GM18517 (cell line): ENCODE results near the gene MEGF6.
"Not testable (repeated sequence)": the region's sequence is repeated elsewhere in the genome, so short reads cannot be mapped to it uniquely, and the experiment has no call there.

Experiments
- ATAC-seq: cut with Tn5 transposase; IDR thresholded peaks from one replicate; pipeline ENCODE4 v1.9.1; 2021; ENCODE audit warnings: mild to moderate bottlenecking, moderate library complexity; ENCODE audit not compliant: unreplicated experiment

Gene MEGF6

DNA sequence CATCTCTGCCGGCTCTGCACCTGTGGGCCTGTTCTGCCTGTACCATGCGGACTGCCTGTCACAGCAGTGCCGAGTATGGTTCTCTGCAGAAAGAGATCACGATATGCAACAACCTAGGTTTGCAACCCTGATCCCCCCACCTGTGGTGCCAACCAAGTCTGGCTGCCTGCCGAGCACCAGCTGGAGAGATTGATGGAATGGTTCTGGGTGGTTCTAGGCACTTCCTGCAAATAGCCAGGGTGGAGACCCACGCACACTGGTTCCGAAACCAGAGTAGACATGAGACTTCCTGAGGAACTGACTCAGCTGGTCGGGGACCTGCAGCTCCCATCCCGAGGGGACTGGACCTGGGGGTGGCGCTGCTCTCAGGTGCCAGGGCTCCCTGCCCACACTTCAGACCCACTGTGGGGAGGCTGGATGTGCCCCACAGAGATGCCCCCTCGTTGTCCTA is 18.9 kb upstream of the MEGF6 start:
- ATAC-seq = no peak

DNA sequence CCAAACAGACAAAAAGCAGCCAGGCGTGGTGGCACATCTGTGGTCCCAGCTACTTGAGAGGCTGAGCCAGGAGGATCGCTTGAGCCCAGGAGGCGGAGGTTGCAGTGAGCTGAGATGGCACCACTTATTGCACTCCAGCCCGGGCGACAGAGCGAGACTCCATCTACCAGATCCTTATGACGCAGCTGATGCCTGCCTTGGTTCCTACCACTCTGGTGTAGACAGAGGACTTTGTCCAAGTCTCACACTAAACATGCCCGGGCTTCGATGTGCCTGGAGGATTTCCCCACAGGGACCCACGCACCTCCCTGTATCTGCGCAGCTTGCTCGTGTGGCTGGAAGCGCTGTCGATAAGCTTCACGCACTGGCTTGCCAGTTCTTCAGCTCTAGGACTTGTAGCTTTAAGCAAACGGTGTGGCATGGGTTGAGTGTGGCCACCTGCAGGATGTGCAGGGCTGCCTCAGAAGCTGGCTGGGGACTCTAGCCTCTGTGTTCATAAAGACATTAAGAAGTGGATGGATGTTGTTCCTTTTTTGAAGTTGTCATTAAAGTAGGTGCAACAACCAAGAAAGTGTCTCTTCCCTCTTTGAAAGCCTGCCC is 18.4 kb upstream of the MEGF6 start:
- ATAC-seq = no peak

DNA sequence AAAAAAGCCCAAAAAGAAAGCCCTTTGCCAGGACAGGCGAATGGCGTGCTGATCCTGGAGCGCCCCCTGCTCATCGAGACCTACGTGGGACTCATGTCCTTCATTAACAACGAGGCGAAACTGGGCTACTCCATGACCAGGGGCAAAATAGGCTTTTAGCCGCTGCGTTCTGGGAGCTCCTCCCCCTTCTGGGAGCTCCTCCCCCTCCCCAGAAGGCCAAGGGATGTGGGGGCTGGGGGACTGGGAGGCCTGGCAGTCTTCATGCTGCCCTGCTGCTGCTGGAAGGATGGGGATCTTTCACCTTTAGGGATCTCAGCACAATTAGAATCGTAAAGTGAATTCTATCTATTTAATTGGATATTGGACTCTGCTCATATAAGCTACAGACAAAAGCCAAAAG is 17.1 kb upstream of the MEGF6 start:
- ATAC-seq = no peak

DNA sequence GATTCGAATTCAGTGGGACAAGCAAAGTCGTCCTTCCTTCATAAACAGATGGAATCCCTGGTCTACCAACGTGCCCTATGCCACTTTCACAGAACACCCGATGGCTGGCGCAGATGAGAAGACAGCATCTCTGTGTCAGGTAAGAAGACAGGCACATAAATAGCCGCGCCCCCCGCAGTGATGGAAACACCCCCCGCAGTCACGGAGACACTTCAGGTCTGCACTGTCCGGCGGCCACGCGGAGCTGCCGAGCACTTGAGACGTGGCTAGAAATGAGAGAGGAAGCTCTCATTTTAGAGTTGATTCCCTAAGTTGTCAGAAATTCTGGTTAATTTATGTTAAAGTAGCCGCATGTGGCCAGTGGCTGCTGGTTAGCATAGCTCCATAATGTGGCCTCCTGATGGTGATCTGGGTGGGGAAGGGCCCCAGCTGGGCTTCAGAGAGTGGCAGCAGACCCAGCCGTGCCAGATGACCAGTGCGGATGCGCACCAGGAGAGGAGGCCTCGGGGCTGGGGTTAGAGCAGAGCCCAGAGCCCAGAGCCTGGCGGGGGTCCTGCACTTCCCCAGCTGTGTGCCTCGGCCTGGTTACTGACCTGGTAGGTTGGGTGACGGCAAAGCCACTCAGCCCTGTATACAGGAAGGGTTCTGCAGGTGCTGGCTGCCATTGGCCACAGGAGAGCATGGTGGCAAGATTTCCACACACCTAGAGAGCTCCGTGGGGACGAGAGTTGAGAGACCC is 16.4 kb upstream of the MEGF6 start:
- ATAC-seq = no peak

DNA sequence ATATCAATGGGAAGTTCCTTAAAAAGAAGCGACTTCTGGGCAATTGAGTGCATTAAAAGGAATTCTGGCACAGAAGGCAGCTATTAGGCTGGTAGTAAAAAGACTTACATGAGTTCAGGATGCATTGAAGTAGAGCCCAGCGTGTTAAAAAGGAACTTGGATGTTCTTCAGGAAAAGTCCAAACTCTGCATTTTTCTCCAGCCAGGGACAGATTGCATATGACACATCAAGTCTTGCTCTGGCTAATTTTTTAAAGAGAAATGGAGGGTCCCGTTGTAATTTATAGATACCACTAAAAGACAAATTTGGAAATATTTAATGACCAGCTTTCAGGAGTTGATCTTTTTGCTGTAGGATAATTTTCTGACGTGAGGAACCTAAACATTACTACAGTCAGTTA is 14.7 kb upstream of the MEGF6 start:
- ATAC-seq = no peak

DNA sequence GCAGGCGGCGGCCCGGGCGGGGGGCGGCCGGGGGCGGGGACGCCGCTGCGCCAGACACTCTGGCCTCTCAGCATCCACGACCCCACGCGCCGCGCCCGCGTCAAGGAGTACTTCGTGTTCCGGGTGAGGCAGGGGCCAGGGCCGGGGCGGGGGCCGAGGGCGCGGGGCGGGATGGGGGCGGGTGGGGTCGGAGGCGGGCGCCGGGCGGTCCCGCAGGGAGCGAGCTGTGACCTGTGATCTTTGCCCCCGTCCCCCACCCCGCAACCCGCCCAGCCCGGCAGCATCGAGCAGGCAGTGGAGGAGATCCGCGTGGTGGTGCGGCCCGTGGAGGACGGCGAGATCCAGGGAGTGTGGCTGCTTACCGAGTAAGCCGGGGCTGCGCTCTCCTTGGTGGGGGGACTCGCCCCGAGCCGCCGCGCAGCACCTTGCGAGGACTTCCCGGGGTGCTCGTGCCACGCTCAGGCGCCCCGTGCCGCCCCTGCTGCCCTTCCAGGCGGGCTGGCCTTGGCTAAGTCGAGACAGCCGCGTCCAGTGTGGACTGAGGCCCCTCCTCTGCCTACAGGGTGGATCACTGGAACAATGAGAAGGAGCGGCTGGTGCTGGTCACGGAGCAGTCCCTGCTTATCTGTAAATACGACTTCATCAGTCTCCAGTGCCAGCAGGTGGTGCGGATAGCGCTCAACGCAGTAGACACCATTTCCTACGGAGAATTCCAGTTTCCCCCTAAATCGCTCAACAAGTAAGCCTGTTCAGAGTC is 14.0 kb upstream of the MEGF6 start:
- peak; percentile 14 for ATAC-seq

DNA sequence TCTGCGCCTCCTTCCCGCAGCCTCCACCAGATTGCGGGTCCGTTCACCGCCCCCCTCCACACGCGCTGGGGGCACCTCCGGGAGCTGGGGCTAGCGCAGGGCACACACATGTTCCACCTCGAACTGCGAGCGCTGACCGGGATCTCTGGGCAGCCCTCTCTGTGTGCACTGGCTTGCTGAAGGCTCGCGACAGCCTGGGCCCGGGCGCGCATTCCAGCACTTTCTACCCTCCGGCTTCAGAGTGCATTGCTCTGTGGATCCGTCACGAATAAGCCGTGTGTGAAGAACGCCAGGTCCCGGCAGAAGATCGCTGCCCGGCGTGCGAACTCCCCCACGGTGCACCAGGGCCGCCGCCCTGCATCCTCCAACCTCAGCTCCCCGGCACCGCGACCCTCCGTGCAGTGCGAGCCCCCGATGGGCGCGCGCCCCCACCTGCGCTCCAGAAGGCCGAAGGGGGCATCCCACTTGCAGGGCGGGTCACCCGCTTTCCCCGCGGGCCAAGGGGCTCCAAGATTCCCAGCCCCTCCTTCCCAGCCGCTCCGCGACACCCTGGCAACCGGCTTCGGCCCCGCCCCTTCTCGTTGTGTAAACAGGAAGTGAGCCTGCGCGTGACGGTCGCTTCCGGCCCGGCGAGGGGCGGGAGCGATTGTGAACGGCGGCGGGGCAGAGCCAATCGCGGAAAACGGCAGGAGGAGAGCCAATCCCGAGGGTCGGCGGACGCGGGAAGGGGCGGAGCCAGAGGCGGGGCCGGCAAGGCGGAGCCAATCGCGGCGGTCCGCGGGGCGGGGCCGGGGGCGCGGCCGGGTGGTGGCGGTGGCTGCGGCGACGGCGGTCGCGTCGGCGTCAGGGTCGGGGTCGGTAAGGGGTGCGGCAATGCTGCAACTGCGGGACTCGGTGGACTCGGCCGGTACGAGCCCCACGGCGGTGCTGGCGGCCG is 13.2 kb upstream of the MEGF6 start, which contains the start of gene TPRG1L:
TSS of gene TPRG1L (plus strand) at position 816 of the 937 bp plus-strand sequence. CDS start at position 874, 58 bp downstream.
- ATAC-seq = peak; percentile 89

DNA sequence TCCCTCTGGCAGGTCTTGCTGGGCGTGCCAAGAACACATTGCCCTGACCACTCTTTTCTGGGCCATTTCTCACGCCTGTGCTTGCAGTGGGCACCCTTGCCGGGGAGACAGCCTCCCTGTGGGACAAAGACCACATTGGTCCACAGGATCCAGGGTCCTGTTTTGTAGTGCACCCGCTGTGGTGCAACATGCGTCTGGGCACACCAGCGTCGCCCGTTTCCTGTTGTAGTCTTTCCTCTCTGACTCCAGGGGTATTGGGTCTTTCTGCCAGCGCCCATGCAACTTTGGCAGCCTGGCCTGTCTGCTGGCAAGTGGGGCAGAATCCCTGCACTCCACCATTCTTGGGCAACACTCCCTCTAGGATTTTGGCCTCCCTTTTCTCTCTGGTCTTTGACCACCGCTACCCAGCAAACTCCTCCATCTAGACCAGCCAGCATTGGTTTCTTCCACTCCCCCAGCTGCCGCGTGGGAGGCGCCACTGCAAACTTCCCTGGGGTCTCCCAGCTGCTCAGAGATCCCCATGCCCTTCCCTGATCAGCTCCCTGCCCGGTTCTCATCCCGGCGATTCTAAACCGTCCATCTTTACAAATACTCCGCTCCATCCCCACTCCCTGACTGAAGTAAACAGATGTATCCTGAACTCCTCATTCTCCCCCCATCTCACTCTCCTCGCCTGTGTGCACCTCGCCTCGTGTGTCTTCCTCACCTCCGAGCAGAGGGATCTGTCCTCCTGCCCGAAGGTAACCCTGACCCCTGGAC is 12.3 kb upstream of the MEGF6 start:
- no peak for ATAC-seq

DNA sequence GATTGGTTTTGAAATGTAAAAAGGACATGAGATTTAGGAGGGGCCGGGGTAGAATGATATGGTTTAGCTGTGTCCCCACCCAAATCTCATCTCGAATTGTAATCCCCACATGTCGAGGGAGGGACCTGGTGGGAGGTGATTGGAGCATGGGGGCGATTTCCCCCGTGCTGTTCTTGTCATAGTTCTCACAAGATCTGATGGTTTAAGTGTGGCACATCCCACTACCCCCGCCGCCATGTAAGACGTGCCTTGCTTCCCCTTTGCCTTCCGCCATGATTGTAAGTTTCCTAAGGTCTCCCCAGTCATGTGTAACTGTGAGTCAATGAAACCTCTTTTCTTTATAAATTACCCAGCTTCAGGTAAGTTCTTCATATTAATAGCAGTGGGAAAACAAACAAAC is 10.8 kb upstream of the MEGF6 start:
- ATAC-seq = not testable (repeated sequence)

DNA sequence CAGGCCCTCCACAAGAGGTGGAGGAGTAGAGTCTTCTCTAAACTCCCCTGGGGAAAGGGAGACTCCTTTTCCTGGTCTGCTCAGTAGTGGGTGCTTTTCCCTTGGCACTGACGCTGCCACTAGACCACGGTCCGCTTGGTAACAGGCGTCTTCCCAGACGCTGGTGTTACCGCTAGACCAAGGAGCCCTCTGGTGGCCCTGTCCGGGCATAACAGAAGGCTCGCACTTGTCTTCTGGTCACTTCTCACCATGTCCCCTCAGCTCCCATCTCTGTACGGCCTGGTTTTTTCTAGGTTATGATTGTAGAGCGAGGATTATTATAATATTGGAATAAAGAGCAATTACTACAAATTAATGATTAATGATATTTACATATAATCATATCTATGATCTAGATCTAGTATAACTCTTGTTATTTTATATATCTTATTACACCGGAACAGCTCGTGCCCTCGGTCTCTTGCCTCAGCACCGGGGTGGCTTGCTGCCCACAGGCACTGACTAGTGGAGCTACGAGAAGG is 9.9 kb upstream of the MEGF6 start:
- ATAC-seq = not testable (repeated sequence)

DNA sequence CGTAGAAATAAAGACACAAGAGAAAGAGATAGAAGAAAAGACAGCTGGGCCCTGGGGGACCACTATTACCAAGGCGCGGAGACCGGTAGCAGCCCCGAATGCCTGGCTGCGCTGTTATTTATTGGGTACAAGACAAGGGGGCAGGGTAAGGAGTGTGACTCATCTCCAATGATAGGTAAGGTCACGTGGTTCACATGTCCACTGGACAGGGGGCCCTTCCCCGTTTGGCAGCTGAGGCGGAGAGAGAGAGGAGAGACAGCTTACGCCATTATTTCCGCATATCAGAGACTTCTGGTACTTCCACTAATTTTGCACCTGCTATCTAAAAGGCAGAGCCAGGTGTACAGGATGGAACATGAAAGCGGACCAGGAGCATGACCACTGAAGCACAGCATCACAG is 9.4 kb upstream of the MEGF6 start:
- ATAC-seq = no peak

DNA sequence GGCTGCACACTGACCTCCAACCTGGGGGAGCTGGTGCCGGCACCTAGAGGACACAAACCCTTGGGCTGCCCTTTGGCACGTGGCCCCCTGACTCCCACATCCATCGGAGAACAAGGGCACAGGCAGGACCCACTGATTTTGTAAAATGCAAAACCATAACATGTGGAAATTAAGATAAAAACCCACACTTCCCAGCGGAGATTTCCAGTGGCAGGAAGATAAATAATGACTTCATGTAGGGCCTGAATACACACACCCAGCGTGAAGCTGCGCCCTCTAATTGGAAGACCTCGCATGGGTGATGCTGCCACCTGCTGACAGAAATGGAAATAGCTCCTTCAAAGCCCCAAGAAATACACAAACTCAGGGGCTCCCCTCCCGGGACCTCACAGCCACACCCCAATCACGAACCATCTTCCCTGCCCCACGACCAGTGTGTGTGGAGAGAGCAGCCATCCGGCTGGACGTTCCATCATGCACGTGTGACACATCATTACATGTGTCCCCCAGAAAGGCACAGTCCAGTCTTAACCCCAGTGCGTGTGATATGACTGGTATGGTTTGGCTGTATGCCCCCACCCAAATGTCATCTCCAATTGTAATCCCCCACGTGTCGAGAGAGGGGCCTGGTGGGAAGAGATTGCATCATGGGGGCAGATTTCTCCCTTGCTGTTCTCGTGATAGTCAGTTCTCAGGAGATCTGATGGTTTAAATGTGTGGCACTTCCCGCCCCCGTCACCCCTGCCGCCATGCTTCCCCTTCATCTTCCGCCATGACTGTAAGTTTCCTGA is 7.8 kb upstream of the MEGF6 start:
- ATAC-seq = no peak

DNA sequence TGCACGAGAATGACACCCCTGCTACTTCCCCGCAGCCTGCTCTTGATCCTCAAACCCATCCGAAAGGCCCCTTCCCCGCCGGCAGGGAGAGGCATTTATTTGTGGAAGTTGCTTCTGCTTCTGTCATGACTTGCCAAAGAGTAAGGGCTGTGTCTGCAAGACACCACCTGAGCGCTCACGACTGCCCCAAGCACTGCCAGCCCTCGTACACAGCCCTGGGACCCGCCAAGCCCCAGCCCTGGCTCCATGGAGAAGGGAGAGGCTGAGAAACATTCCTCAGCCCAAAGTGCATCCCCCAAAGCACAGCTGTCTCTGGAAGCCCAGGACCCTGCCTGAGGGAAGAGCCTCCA is 7.2 kb upstream of the MEGF6 start:
- ATAC-seq = no peak

DNA sequence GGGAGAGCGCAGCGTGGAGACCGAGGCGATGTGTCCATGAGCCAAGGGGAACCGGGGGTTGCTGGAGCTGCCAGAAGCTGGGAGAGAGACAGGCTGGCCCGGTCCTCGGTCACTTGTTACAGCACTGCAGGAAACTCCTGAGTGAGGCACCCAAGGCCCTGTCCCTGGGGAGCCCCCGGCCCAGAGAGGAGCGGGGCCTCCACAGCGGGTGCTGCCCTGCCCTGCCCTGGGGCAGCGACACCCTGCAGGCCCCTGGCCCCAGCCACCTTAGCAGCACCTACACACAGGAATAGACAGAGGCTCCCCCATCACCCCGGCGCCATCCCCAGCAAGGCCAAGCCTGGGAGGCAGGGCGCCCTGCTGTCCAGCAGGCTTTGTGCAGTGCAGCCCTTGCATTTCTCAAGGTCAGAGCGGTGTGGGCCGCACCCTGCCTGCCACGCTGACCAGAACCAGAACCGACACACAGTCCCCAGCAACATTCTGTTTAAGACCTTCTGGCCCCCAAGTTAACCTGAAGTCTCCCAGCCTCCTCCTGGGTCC is 6.6 kb upstream of the MEGF6 start:
- ATAC-seq = no peak

DNA sequence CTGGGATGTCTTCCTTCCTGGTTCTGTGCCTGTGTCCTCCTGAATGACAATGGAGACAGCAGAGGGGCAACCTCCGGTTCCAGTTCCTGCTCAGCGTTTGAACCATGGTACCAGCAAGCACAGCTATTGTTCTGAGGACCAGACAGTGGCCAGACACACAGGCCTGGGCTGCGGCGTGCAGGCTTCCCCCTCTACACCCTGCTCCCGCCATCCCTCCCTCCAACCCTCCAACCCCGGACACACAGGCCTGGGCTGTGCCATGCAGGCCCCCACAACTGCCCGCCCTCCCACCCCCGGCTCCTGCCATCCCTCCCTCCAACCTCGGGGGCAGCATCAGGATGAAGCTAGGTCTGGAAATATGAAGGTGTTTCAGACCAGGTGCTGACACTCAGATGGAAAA is 5.6 kb upstream of the MEGF6 start:
- no peak for ATAC-seq

DNA sequence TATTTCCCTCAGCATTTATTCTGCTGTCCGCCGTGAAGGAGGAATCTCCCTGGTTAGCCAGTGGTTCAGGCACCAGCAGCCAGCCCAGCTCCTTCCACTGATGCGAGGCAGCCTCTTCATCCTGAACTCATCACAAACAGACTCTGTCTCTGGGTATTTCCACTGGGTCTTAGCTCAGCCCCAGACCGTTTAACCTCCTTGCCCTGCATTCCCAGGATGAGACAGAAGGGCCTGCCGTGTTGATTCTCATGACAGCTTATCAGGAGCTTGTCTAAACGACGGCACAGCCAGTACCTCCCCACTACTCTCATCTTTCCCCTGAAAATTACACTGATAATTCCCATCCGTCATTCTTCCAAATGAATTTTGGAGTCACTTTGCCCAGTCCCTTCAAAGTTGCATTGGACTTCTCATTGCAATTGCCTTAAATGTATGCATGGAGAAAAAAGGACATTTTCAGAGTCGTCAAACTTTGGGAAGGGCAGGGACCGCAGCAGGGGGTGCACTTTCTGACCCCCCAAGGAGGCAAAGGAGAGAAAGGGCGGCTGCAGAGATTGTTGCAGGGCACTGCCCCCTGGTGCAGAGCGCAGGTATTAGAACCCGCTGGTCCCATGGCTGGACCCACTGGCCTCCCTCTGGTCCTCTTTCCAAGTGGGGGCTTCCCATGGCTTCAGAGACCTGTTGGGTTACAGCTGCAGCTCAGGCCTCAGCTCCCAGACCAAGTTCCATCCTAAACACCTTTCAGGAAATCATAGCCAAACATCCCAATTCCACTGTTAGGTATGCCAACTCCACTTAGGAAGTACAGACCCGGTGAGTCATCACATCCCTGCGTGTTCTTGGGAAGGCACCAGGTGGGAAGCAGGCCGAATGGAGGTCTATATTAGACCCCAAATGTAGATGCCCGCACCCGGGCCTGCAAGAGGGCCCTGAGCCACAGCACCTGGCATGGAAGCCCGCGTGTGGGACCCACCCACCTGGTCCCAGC is 3.7 kb upstream of the MEGF6 start:
- no peak for ATAC-seq

DNA sequence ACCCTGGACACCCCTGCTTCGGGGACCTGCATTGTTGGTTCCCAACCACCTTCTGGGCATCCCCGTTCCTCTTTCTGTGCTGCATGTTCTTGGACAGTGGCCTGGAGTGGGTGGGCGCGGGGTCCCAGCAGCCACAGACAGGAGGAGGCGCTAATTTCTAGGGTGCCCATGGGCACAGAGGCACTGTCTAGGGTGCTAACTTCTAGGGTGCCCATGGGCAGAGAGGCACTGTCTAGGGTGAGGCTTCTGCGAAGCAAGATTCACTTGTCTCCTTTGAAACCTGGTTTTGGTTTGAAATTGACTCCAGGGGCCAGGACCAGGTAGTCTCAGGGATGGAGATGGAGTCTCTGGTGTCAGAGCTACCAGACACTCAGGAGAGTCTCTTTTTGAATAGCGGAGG is 815 bp upstream of the MEGF6 start:
- ATAC-seq = no peak
